GM21447 (cell line): Measurements from ENCODE around the gene ARHGAP18.

Experiments
- ATAC-seq: cut with Tn5 transposase; IDR thresholded peaks from one replicate; pipeline ENCODE4 v1.9.1; 2021; ENCODE audit not compliant: unreplicated experiment

ARHGAP18 gene

GRCh38 chr6:129709769-129710449 lies at the start of gene ARHGAP18:
Gene ARHGAP18, minus strand, starts transcription at chr6:129710177. Its CDS starts 41 bp downstream, at chr6:129710136.
- peak; percentile 93 for ATAC-seq

- ATAC-seq = no peak
These were observed 45.8 kb upstream of the ARHGAP18 start for GRCh38 chr6:129755787-129756186.

- no peak for ATAC-seq
These were observed 44.8 kb upstream of the ARHGAP18 start for GRCh38 chr6:129754750-129755149.

GRCh38 chr6:129753422-129753821 lies 43.4 kb upstream of the ARHGAP18 start:
- no peak for ATAC-seq

- no peak for ATAC-seq
These were observed 41.4 kb upstream of the ARHGAP18 start for GRCh38 chr6:129751384-129751783.

GRCh38 chr6:129750360-129750759 lies 40.4 kb upstream of the ARHGAP18 start:
- ATAC-seq = no peak

- peak; percentile 48 for ATAC-seq
These were observed 39.8 kb upstream of the ARHGAP18 start for GRCh38 chr6:129749749-129750120.

- peak; percentile 30 for ATAC-seq
These were observed 39.1 kb upstream of the ARHGAP18 start for GRCh38 chr6:129748901-129749748.

- ATAC-seq = peak; percentile 86
These were observed 38.4 kb upstream of the ARHGAP18 start for GRCh38 chr6:129748212-129748900.

GRCh38 chr6:129747588-129748112 lies 37.7 kb upstream of the ARHGAP18 start:
- ATAC-seq = no peak

GRCh38 chr6:129744880-129745237 lies 34.9 kb upstream of the ARHGAP18 start:
- no peak for ATAC-seq

GRCh38 chr6:129744201-129744879 lies 34.4 kb upstream of the ARHGAP18 start:
- no peak for ATAC-seq

- ATAC-seq = no peak
These were observed 30.0 kb upstream of the ARHGAP18 start for GRCh38 chr6:129740013-129740412.

GRCh38 chr6:129736105-129736504 lies 26.1 kb upstream of the ARHGAP18 start:
- ATAC-seq = no peak

- no peak for ATAC-seq
These were observed 23.3 kb upstream of the ARHGAP18 start for GRCh38 chr6:129733290-129733689.

- ATAC-seq = no peak
These were observed 22.6 kb upstream of the ARHGAP18 start for GRCh38 chr6:129732542-129732941.

GRCh38 chr6:129732034-129732433 lies 22.1 kb upstream of the ARHGAP18 start:
- ATAC-seq = no peak

- ATAC-seq = no peak
These were observed 21.5 kb upstream of the ARHGAP18 start for GRCh38 chr6:129731428-129731827.

GRCh38 chr6:129730477-129731165 lies 20.6 kb upstream of the ARHGAP18 start:
- no peak for ATAC-seq

GRCh38 chr6:129726650-129727049 lies 16.7 kb upstream of the ARHGAP18 start:
- no peak for ATAC-seq
